SU-DHL-6 (cell line): ENCODE data around the gene SLC43A1.

Source experiments
- EZH2phosphoT487 ChIP-seq: fragments of 200-600 bp; sonication (generic), shearing (Covaris generic); conservative IDR thresholded peaks from 2 replicates; pipeline ENCODE4 v1.6.1; 2018; ENCODE audit warnings: mild to moderate bottlenecking, antibody characterized with exemption, low read length, moderate library complexity, mixed read lengths
- TF ChIP-seq, protein P1 (sequence below): fragments of 200-600 bp; sonication (generic); IDR thresholded peaks from one replicate; pipeline ENCODE4 v1.5.1; 2017; ENCODE audit warnings: antibody characterized with exemption, mild to moderate bottlenecking, low read length, moderate library complexity; ENCODE audit not compliant: insufficient read depth, poor library complexity, severe bottlenecking

DNA sequence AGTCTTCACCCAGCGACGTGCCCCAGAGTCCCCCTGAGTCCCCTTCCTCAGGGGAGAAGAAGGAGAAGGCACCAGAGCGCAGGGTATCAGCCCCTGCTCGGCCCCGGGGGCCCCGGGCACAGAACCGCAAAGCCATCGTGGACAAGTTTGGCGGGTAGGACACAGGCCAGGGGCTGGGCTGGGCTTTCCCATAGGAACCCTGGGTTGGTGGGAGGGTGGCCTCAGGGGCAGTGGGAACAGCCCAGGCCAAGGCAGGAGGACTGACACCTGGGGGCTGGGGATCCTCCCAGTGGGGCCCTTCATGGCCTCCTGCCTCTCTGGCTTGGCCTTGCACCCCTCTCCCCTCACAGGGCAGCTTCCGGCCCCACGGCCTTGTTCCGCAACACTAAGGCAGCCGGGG is 30.4 kb upstream of the SLC43A1 start:
- TF ChIP-seq, protein P1, sequence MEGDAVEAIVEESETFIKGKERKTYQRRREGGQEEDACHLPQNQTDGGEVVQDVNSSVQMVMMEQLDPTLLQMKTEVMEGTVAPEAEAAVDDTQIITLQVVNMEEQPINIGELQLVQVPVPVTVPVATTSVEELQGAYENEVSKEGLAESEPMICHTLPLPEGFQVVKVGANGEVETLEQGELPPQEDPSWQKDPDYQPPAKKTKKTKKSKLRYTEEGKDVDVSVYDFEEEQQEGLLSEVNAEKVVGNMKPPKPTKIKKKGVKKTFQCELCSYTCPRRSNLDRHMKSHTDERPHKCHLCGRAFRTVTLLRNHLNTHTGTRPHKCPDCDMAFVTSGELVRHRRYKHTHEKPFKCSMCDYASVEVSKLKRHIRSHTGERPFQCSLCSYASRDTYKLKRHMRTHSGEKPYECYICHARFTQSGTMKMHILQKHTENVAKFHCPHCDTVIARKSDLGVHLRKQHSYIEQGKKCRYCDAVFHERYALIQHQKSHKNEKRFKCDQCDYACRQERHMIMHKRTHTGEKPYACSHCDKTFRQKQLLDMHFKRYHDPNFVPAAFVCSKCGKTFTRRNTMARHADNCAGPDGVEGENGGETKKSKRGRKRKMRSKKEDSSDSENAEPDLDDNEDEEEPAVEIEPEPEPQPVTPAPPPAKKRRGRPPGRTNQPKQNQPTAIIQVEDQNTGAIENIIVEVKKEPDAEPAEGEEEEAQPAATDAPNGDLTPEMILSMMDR, result no peak
- TF ChIP-seq EZH2phosphoT487, result no peak
